T-helper 1 cell (primary cell): Measurements from ENCODE around the gene MCF2L2.

Source experiments
- DNase-seq, 5 donors: peaks; one replicate each; pipeline ENCODE4 v3.0.0-alpha.2; 2012 to 2020

Gene MCF2L2

DNA sequence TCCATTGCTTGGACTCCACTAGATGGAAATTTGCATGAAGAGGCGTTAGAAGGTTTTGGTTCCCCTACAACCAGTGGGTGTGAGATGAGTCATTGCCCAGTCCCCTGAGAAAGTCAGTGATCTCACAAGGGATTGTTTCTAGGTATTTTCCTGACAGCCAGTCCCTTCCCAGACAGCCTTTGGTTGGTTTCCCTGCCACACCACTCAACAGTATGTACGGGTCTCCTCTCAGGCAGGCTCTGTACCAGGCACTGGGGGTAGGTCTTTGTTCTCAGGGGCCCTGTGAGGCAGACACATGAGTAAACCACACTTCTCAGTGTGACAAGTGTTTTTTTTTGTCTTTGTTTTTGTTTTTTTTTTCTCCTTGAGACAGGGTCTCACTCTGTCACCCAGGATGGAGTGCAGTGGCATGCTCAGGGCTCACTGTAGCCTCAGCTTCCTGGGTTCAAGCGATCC lies 269.8 kb downstream of the MCF2L2 start:
- peak in 1 of 5 donors; percentile 8 for DNase-seq

DNA sequence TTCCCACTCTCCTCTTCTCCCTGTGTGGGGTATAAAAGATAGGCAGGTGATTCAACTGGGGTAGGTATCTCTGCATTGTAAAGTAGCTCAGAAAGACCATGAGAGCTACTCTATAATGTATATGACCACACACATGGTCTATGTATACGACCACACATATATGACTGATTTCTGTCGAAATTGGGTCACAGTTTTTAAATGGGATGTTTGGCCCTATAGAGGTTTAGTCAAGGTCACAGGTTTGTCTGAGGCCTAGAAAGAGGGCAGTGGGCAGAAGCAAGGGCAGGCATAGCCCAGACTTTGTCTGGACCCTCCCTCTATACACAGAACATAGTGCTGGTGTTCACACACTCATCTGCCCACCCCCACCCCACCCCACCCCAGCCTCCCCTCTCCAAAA lies 270.3 kb downstream of the MCF2L2 start:
- DNase-seq, result no peak

DNA sequence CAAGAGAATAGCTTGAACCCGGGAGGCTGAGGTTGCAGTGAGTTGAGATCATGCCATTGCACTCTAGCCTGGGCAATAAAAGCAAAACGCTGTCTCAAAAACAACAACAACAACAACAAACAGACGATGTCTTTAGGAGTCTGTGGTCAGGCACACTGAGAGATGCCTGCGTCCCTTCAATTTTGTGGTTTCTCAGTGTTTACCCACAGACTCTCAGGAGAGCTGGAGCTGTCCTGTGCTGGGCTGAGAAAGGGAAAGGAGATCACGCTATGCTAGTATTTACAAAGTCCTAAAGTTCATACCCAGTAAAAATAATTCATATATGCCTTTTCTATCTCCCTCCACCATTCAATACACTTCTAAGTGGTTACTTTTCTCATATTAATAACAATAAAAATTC lies 272.2 kb downstream of the MCF2L2 start:
- DNase-seq, result no peak

DNA sequence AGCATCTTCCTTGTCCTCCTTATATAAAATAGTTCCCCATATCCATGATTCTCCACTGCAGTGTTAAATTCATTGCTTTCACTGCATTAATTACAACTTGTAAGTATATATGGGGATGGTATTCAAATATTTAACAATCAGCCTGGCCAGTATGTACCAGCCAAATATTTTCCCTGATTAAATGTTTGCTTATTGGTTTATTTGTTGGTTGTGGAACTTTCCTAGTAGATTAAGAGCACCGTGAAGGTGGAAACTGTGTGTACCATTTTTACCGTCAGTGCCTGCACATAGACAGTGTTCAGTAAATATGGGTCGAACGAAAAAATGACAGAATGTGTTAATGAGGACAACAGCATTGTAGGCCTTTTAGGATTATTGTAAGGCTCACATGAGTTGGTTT lies 272.9 kb downstream of the MCF2L2 start:
- no peak for DNase-seq

DNA sequence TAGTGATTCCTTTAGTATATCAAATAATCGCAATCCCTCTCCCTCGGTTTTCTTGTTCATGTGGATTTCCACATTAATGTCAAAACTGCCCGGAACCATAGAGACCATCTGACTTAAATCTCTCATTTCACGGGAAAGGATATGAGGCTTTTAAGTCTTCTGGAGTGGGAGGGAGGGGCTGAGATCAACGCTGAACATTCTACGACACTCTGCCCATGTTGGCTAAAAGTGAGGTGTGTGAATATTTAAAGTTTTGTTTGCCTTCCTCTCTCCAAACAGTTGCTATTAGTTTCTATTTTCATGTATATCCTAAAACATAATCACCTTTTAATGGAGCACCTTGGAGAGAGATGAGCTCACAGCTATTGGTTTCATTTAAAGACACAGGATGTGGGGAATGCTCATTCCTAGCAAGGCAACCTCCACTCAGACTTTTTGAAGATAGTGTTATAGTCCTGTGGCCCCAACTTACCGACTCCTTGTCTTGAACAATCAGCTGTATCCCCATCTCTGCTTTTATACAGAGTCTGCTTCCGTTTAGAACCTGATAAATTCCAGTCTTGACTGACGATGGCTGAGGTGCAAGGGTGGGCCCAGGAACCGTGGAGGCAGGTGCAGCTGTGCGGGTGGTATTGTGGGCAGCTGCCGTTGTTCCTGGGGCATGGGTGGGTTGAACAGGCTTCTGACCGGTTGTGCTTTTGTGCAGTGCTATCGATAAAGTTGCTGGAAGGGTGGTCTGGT lies 275.0 kb downstream of the MCF2L2 start:
- DNase-seq, result no peak

DNA sequence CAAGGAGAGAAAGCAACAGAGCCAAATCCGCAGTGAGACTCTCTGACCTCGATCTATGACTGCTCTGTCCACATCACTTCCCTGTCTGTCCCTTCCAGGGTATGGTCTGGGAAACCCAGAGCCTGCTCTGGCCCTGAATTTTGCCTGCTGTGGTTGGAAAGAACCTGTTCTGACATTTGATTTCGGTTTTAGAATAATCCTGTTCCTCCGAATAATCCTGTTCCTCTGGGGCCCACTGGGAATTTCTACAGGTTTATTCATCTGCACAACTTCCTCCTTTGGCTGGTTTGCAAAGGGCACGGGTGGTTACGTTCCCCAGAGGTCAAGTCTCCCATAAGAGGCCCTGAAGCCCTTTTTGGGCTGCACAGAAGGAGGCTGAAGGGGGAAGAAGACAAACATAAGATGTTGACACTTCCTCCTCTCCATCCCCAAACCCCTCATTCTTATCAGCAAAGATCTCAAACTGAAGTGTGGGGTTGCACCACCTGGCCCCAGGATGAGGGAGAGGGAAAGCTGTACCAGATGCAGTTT lies 276.5 kb downstream of the MCF2L2 start:
- no peak for DNase-seq

DNA sequence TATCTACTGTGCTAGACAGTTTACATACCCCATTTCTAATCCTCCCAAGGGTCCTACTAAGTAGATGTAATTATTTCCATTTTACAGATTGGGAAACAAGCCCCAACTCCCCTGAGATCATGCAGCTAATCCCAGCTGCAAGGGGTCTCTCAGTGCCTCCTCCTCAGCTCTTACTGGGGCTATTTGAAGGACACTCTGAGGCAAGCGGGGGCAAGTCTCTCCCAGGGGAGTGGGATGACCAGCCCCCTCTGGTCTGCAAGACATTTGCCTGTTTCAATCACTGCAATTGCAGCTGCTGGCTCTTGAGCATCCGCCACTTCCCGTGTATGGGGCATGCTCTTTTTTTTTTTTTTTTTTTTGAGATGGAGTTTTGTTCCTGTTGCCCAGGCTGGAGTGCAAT lies 277.3 kb downstream of the MCF2L2 start:
- DNase-seq, result no peak

DNA sequence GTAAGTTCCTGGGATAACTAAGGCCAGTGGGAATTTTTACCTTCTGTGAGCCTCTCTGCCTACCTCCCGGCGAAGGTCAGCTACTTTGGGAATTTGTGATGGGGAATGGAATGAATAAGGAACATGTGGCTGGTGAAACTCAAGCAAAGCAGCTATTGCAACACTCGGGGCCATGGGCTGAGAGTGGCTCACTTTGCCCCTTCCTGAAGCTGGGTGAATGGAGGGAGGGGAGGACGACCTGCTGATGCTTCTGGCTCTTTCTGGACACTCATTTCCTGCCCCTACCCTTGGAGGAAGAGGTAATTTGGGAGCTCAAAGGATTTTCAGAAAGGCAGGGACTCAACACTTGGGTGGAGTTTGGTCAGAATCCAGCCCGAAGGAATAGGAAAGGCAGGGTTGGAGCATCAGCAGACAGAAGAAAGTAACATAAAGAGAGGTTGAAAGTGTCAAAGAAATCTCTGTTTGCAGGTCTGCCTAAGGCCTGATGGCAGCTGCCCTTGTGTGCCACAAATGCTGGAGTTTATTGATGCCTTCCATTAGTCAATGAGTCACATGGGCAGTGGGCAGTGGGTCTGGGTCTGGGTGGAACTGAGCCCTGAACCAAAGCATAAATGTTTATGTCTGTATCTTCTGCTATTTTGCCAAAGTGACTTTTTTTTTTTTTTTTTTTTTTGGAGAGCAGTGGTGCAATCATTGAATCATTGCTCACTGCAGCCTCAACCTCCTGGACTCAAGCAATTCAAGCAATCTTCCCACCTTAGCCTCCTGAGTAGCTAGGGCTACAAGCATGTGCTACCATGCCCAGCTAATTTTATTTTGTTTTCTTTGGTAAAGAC lies 278.3 kb downstream of the MCF2L2 start:
- DNase-seq, result no peak

DNA sequence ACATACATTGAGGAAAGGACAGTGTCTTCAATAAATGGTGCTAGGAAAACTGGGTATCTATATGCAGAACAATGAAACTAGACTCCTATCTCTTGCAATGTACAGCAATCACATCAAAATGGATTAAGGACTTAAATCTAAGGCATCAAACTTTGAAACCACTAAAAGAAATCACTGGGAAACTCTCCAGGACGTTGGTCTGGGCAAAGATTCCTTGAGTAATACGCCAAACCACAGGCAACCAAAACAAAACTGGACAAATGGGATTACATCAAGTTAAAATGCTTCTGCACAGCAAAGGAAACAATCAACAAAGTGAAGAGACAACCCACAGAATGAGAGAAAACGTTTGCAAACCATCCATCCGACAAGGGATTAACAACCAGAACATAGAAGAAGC lies 280.4 kb downstream of the MCF2L2 start:
- DNase-seq, result no peak

DNA sequence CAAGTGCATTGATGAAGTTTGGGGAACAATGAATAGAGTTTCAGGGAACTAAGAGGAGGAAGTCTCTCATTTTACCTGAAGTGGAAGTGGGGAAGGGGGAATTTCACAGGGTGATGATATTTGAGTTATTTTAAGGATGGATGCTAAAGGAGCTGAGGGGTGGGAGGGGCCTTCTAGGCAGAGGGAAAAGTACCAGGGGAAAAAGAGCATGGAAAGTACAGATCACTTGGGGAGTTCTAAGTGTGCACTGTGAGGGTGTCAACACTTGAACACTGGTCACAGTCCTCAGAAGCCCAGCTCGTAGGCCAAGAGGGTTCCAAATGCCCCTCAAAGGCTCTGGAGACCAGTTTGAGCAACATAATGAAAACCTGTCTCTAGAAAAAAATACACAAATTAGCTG lies 284.1 kb downstream of the MCF2L2 start:
- no peak for DNase-seq

DNA sequence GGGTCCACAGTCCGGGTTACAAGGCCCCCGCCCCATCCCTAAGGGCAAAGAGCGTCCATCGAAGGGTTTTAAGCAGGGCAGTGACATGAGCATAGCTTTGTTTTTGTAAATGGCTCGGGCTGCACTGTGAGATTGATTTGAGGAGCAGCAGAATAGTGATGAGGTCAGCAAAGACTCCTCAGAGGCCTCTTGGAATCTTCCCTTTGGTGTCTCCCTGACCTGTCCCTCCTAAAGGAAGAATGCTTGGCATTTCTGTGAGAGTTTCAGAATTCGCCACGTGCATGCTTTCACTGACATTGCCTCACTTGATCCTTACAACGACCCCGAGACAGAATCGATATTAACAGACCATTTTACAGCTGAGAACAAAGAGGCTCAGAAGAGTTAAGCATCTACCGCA lies 286.2 kb downstream of the MCF2L2 start:
- no peak for DNase-seq

DNA sequence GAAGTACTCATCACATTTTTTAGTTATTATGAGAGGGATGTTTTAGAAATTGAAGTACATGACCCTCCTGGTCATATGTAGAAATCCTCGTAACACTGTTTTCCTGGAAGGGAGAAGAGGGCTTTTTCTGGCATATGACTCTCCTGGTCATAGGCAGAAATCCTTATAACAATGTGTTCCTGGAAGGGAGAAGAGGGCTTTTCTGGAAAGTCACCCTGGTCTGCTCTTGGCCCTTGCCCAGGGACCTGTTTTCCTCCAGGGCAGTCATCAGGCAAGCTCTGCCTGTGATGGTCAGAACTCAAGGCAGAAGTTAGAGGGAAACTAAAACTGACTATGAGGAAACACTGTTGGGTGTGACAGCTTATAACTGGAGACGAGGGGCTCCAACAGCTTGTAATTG lies 293.6 kb downstream of the MCF2L2 start:
- DNase-seq, result no peak

DNA sequence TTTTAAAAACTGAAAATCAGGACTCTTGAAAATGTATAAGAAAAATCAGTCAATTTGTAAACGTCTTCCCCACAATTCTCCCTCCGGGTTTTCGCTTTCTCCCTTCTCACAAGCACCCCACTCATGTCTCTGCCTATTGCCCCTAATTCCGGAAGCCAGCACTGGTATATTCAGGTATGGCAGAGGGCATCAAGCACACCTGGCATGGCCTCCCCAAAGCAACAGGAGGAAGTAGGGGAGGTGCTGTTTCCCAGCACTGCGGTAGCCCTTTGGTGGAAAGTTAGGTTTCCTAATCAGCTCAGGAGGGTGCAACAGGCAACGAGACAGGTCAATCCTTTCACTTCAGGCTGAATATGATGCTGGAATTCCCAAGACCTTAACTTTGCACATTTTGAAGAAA lies 296.0 kb downstream of the MCF2L2 start:
- no peak for DNase-seq

DNA sequence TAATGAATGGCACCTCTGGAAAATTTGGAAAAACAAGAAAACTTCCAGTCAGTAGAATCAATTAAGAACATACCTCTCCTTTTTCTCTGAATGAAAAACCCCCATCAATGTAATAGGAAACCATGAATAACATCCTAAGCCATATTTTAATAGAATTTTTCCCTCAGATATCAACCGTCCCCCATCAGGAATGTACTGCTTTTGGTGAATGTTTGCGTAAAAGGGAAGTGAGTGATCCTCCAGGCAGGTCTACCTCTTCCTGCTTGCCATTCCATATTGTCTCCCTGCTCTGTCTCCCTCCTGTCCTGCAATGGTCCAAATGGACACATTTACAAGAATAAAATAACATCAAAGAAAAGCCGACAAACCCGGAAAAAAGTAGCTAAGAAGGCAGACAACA lies 296.7 kb downstream of the MCF2L2 start:
- no peak for DNase-seq

DNA sequence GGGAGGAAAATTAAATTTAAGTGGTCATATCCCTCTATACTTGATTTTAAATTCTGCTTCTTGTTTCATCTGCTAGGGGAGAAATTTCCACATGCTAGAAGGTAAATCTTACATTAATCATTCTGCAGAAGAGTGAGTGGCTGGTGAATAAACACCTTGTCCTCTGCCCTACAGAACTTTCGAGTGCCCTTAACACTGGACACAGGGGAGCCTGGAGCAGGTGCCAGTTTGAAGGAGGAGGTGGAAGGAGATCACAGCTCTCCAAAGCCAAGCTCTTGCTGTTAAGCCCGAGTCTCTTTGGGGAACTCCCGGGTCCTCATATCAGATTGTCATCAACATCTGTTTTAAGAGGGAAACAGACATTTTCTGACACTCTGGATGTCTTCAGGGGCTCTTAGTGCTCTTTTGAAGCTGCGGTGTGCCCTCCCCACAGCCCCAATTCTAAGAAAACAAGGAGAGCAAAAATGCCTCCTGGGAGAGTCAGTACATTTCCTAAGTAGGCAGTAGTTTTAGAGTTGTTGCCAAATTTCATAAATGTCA lies 297.2 kb downstream of the MCF2L2 start:
- no peak for DNase-seq

DNA sequence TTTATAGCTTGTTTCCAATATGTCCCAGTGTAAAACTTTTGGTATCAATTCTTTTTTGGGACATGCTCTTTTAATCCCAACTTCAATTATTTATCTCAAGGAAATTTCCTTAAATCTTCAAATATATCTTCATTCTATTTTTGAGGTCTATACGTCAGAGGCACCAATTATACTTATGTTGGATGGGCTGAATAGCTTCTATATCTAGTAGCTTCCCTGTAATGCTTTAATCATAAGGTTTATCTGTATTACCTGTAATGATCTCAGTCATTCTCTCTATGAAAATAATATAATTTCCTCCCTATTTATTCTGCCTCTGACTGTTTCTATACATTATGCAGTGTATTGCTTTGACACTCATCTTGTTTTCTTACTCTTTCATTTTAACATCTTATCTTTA lies 299.2 kb downstream of the MCF2L2 start:
- no peak for DNase-seq

DNA sequence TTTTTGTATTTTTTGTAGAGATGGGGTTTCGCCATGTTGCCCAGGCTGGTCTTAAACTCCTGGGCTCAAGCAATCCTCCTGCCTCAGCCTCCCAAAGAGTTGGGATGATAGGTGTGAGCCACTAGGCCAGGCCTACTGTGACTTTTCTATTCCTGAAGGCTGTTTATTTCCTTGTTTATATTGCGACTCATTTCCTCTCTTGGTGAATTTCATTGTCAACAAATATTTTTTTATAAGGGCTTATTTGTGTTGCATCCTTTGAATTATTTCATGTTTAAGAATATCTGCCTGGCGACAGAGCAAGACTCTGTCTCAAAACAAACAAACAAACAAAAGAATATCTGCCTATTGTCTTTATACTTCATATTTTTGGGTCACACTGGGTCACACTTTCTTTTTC lies 299.7 kb downstream of the MCF2L2 start:
- DNase-seq, result no peak
